ENCODE data around the gene RAD51AP1. TPM values are rescaled to one million over a fixed set of nuclear protein-coding genes. Genes with fewer than 3 reads are reported as not detected.
A peak's percentile ranks its signal among the peaks of the same experiment; 100 is the strongest.
"Not testable (repeated sequence)": the region's sequence is repeated elsewhere in the genome, so short reads cannot be mapped to it uniquely, and the experiment has no call there.

RAD51AP1 gene
- total and polyA plus RNA-seq, 12 donors, result 0.35 to 3.4 (median 1.1) TPM

- Histone ChIP-seq H3K36me3 (peaks cover 0 to 85% (median 10%) of the 10 kb centered on the region in 9 donors), H3K27ac (no peak overlapping the region), H3K9me3 (no peaks in the 10 kb centered on the region), H3K4me3 (no peak overlapping the region), H3K4me1 (no peaks in the 10 kb centered on the region), H3K27me3 (no peaks in the 10 kb centered on the region)
- intact Hi-C loops (cut with DNase I), result no loop called here
- TF ChIP-seq CTCF (IDR thresholded peaks at IDR 0.05), result no peak
- ATAC-seq (no peak), DNase-seq (no peak)
- WGBS, 2 donors, result 90 to 91% methylated on average over 5 of the region's 5 CpGs
Observed at GRCh38 chr12:4518106-4518728, 20.5 kb upstream of the RAD51AP1 start.

- not testable (repeated sequence) for H3K4me1 ChIP-seq, ATAC-seq, H3K9me3 ChIP-seq, H3K4me3 ChIP-seq, H3K27me3 ChIP-seq, H3K27ac ChIP-seq, DNase-seq
- H3K36me3 ChIP-seq, result peaks cover 0 to 95% (median 8%) of the 10 kb centered on the region in 9 donors
- WGBS, 2 donors, result 95 to 98% methylated on average over 7 of the region's 7 CpGs
- intact Hi-C loops (cut with DNase I), result loop anchor here in 5 of 10 donors (5.0 to 10.0 kb wide), 5 partner anchors 99 to 639 kb away; no protein-coding TSS in a partner anchor
Observed at GRCh38 chr12:4523443-4523842, 15.2 kb upstream of the RAD51AP1 start.

GRCh38 chr12:4526923-4527546 lies 11.7 kb upstream of the RAD51AP1 start:
- WGBS, 2 donors, result 85 to 90% methylated on average over 2 of the region's 2 CpGs
- intact Hi-C loops (cut with DNase I), result loop anchor here (2.0 to 10.0 kb wide), 11 partner anchors 102 to 642 kb away; no protein-coding TSS in a partner anchor
- no peaks in the 10 kb centered on the region for H3K9me3 ChIP-seq
- peak; percentile 42 to 79 (median 68) for TF ChIP-seq CTCF (IDR thresholded peaks at IDR 0.05)
- H3K4me3 ChIP-seq, result no peak overlapping the region
- ATAC-seq, result no peak
- no peak overlapping the region for H3K27ac ChIP-seq
- peaks cover 0 to 95% (median 19%) of the 10 kb centered on the region in 9 donors for H3K36me3 ChIP-seq
- DNase-seq, result no peak
- no peaks in the 10 kb centered on the region for H3K27me3 ChIP-seq
- no peaks in the 10 kb centered on the region for H3K4me1 ChIP-seq

GRCh38 chr12:4530160-4530559 lies 8.5 kb upstream of the RAD51AP1 start:
- TF ChIP-seq CTCF (IDR thresholded peaks at IDR 0.05), result no peak
- no peak overlapping the region for H3K27ac ChIP-seq
- H3K4me1 ChIP-seq, result no peaks in the 10 kb centered on the region
- ATAC-seq, result no peak
- peaks cover 0 to 95% (median 15%) of the 10 kb centered on the region in 9 donors for H3K36me3 ChIP-seq
- no peak for DNase-seq
- 64 to 72% methylated on average over 1 of the region's 1 CpG for WGBS, 2 donors
- no peaks in the 10 kb centered on the region for H3K27me3 ChIP-seq
- no peaks in the 10 kb centered on the region for H3K9me3 ChIP-seq
- H3K4me3 ChIP-seq, result no peak overlapping the region
- intact Hi-C loops (cut with DNase I), result loop anchor here in 2 of 10 donors (2.0 to 10.0 kb wide), 3 partner anchors 125 to 535 kb away; no protein-coding TSS in a partner anchor

All from heart right ventricle (tissue), 16 donors.